ENCODE results near the gene CGNL1. TPM values are rescaled to one million over a fixed set of nuclear protein-coding genes. Genes with fewer than 3 reads are reported as not detected.

The CGNL1 gene
- total RNA-seq, 1 donor from 2014 or later, result 3.0 TPM

- Histone ChIP-seq H3K4me1 (peaks cover under 1% of the 10 kb centered on the region), H3F3A (ENCODE audit: low read depth) (no peaks in the 10 kb centered on the region), H3K9ac (no peak overlapping the region), H3K79me2 (ENCODE audit: low read depth) (no peaks in the 10 kb centered on the region), H4K20me1 (ENCODE audit: low read depth) (no peaks in the 10 kb centered on the region), H2AFZ (replicated peaks) (no peak overlapping the region), H3K27ac (no peak overlapping the region), H3K9me3 (ENCODE audit: low read depth) (no peaks in the 10 kb centered on the region), H3K4me2 (no peak overlapping the region), H3K27me3 (no peaks in the 10 kb centered on the region), H3K4me3 (no peak overlapping the region), H3K36me3 (no peaks in the 10 kb centered on the region)
- no peaks in the 10 kb centered on the region for H3K36me3 Mint-ChIP-seq
- TF ChIP-seq CTCF (IDR thresholded peaks at IDR 0.05) (no peak), EZH2phosphoT487 (IDR thresholded peaks at IDR 0.05) (no peak), EZH2 (IDR thresholded peaks at IDR 0.05) (no peak)
- no peaks in the 10 kb centered on the region for H3K4me1 Mint-ChIP-seq
- no peaks in the 10 kb centered on the region for H3K27me3 Mint-ChIP-seq (ENCODE audit: insufficient read depth, low read depth)
- no peak overlapping the region for H3K27ac Mint-ChIP-seq
- H3K4me3 Mint-ChIP-seq, result no peak overlapping the region
- DNase-seq (ENCODE audit: low spot score), result no peak
- no peaks in the 10 kb centered on the region for H3K9me3 Mint-ChIP-seq
Measured at GRCh38 chr15:57456559-57456958, 80.3 kb downstream of the CGNL1 start.

GRCh38 chr15:57457726-57458125, 81.4 kb downstream of the CGNL1 start:
- H3K9me3 ChIP-seq (ENCODE audit: low read depth), result no peaks in the 10 kb centered on the region
- no peak overlapping the region for H2AFZ ChIP-seq (replicated peaks)
- no peaks in the 10 kb centered on the region for H3K27me3 ChIP-seq
- no peaks in the 10 kb centered on the region for H4K20me1 ChIP-seq (ENCODE audit: low read depth)
- H3F3A ChIP-seq (ENCODE audit: low read depth), result no peaks in the 10 kb centered on the region
- no peaks in the 10 kb centered on the region for H3K27me3 Mint-ChIP-seq (ENCODE audit: insufficient read depth, low read depth)
- no peaks in the 10 kb centered on the region for H3K36me3 Mint-ChIP-seq
- H3K9ac ChIP-seq, result no peak overlapping the region
- no peak overlapping the region for H3K27ac Mint-ChIP-seq
- no peaks in the 10 kb centered on the region for H3K9me3 Mint-ChIP-seq
- no peaks in the 10 kb centered on the region for H3K4me1 Mint-ChIP-seq
- H3K4me3 ChIP-seq, result no peak overlapping the region
- H3K27ac ChIP-seq, result no peak overlapping the region
- no peak overlapping the region for H3K4me2 ChIP-seq
- no peak for DNase-seq (ENCODE audit: low spot score)
- TF ChIP-seq EZH2 (IDR thresholded peaks at IDR 0.05), result no peak
- no peak for TF ChIP-seq CTCF (IDR thresholded peaks at IDR 0.05)
- TF ChIP-seq EZH2phosphoT487 (IDR thresholded peaks at IDR 0.05), result no peak
- no peak overlapping the region for H3K4me3 Mint-ChIP-seq
- H3K79me2 ChIP-seq (ENCODE audit: low read depth), result no peaks in the 10 kb centered on the region
- H3K36me3 ChIP-seq, result no peaks in the 10 kb centered on the region
- peaks cover 8% of the 10 kb centered on the region for H3K4me1 ChIP-seq

- Histone ChIP-seq H3K79me2 (ENCODE audit: low read depth) (no peaks in the 10 kb centered on the region), H3K27me3 (no peaks in the 10 kb centered on the region), H3K9me3 (ENCODE audit: low read depth) (no peaks in the 10 kb centered on the region), H3K9ac (no peak overlapping the region), H2AFZ (replicated peaks) (no peak overlapping the region), H3K36me3 (no peaks in the 10 kb centered on the region), H3K4me2 (no peak overlapping the region), H3K27ac (no peak overlapping the region), H3F3A (ENCODE audit: low read depth) (no peaks in the 10 kb centered on the region), H4K20me1 (ENCODE audit: low read depth) (no peaks in the 10 kb centered on the region), H3K4me3 (no peak overlapping the region), H3K4me1 (peaks cover 8% of the 10 kb centered on the region)
- no peaks in the 10 kb centered on the region for H3K4me1 Mint-ChIP-seq
- no peak for DNase-seq (ENCODE audit: low spot score)
- no peaks in the 10 kb centered on the region for H3K27me3 Mint-ChIP-seq (ENCODE audit: insufficient read depth, low read depth)
- H3K4me3 Mint-ChIP-seq, result no peak overlapping the region
- no peak for TF ChIP-seq CTCF (IDR thresholded peaks at IDR 0.05)
- no peak for TF ChIP-seq EZH2phosphoT487 (IDR thresholded peaks at IDR 0.05)
- no peak for TF ChIP-seq EZH2 (IDR thresholded peaks at IDR 0.05)
- H3K27ac Mint-ChIP-seq, result no peak overlapping the region
- H3K9me3 Mint-ChIP-seq, result no peaks in the 10 kb centered on the region
- H3K36me3 Mint-ChIP-seq, result no peaks in the 10 kb centered on the region
Measured at GRCh38 chr15:57458356-57458781, 82.1 kb downstream of the CGNL1 start.
